SK-N-SH (cell line): ENCODE data around the gene EPHB4. TPM values are rescaled to one million over a fixed set of nuclear protein-coding genes. Genes with fewer than 3 reads are reported as not detected.

Source experiments
- CTCF ChIA-PET: fragments of 300-600, 350-600 bp; formaldehyde crosslinking; extraction: SDS; loops from one replicate; lab custom pipeline; 2021; lab: Yijun Ruan, JAX
- POLR2A ChIA-PET: fragments of 350-600 bp; sonication (Branson Sonifier 250); formaldehyde crosslinking; extraction: SDS; loops from one replicate; lab custom pipeline; 2020; ENCODE audit warnings: antibody characterized with exemption, inconsistent platforms; lab: Yijun Ruan, JAX
- DNase-seq: peaks from one replicate; pipeline ENCODE4 v3.0.0; 2012
- H2AFZ ChIP-seq: fragments of 200-600 bp; sonication (generic); 2 replicates; pipeline ENCODE4 v1.8.1; 2016; ENCODE audit warnings: antibody characterized with exemption, mild to moderate bottlenecking, low read depth
- H3F3A ChIP-seq: fragments of 200-600 bp; sonication (generic); replicated peaks from 2 replicates; pipeline ENCODE3; 2016; ENCODE audit warnings: antibody characterized with exemption, mild to moderate bottlenecking; ENCODE audit not compliant: insufficient read depth
- H3K27ac ChIP-seq, 2 experiments: fragments of 200-500 bp in 1 of 2; fragments of 200-600 bp in 1 of 2; sonication (Bioruptor generic) in 1 of 2; sonication (generic), shearing (Covaris generic) in 1 of 2; 2 replicates each; pipeline versions ENCODE4 v1.5.1 to v1.6.1; 2014 to 2016; ENCODE audit warnings: low read depth in 2 of 2, inconsistent platforms in 1 of 2, low read length in 1 of 2, mild to moderate bottlenecking in 1 of 2, mixed read lengths in 1 of 2
- H3K27me3 ChIP-seq: fragments of 200-600 bp; sonication (generic), shearing (Covaris generic); 2 replicates; pipeline ENCODE4 v1.6.1; 2016; ENCODE audit warnings: mixed run types; ENCODE audit not compliant: insufficient read depth
- H3K36me3 ChIP-seq, 2 experiments: fragments of 200-500 bp in 1 of 2; fragments of 200-600 bp in 1 of 2; sonication (Bioruptor generic) in 1 of 2; sonication (generic) in 1 of 2; replicated peaks in 1 of 2; 2 replicates each; pipeline versions ENCODE3 to v1.5.1; 2014 to 2016; ENCODE audit warnings: low read length in 1 of 2, mild to moderate bottlenecking in 1 of 2; ENCODE audit not compliant: insufficient read depth in 2 of 2, control insufficient read depth in 1 of 2
- H3K4me1 ChIP-seq, 2 experiments: fragments of 200-500 bp in 1 of 2; fragments of 200-600 bp in 1 of 2; sonication (Bioruptor generic) in 1 of 2; sonication (generic), shearing (Covaris generic) in 1 of 2; 2 replicates each; pipeline versions ENCODE4 v1.5.1 to v1.6.1; 2014 to 2016; ENCODE audit warnings: low read depth in 1 of 2, low read length in 1 of 2, mixed run types in 1 of 2; ENCODE audit not compliant: insufficient read depth in 2 of 2, control insufficient read depth in 1 of 2
- H3K4me2 ChIP-seq: fragments of 200-600 bp; sonication (generic), shearing (Covaris generic); 2 replicates; pipeline ENCODE4 v1.6.1; 2017; ENCODE audit warnings: mixed run types
- H3K4me3 ChIP-seq, 2 experiments: fragments of 200-500 bp in 1 of 2; fragments of 200-600 bp in 1 of 2; sonication (Bioruptor generic) in 1 of 2; sonication (generic), shearing (Covaris generic) in 1 of 2; 2 replicates each; pipeline versions ENCODE4 v1.5.1 to v1.8.1; 2014 to 2016; ENCODE audit warnings: low read depth in 2 of 2, inconsistent platforms in 1 of 2, low read length in 1 of 2, mild to moderate bottlenecking in 1 of 2, mixed read lengths in 1 of 2, moderate library complexity in 1 of 2
- H3K79me2 ChIP-seq: fragments of 200-600 bp; sonication (generic); 2 replicates; pipeline ENCODE4 v1.8.1; 2017; ENCODE audit warnings: mild to moderate bottlenecking; ENCODE audit not compliant: insufficient read depth
- H3K9ac ChIP-seq: fragments of 200-600 bp; sonication (generic); 2 replicates; pipeline ENCODE4 v1.6.1; 2017; ENCODE audit warnings: mixed run types
- H3K9me2 ChIP-seq: fragments of 200-600 bp; sonication (generic); 2 replicates; pipeline ENCODE4 v1.6.1; 2017; ENCODE audit warnings: mixed run types
- H3K9me3 ChIP-seq: fragments of 200-600 bp; sonication (generic); 2 replicates; pipeline ENCODE4 v1.6.1; 2017; ENCODE audit warnings: mixed run types, mild to moderate bottlenecking, moderate library complexity
- H4K20me1 ChIP-seq: fragments of 200-600 bp; sonication (generic); 2 replicates; pipeline ENCODE4 v1.6.1; 2017; ENCODE audit warnings: mild to moderate bottlenecking, mixed run types; ENCODE audit not compliant: insufficient read depth
- ELF1 ChIP-seq: IDR thresholded peaks from 2 replicates; pipeline ENCODE4 v1.4.0; 2012
- FOXJ3 ChIP-seq: sonication (generic); formaldehyde crosslinking; IDR thresholded peaks from 2 replicates; pipeline ENCODE4 v1.5.1; 2020; ENCODE audit warnings: mild to moderate bottlenecking, missing genetic modification reagents
- GATA2 ChIP-seq: sonication (generic); formaldehyde crosslinking; IDR thresholded peaks from 2 replicates; pipeline ENCODE4 v1.5.0; 2020; ENCODE audit warnings: mild to moderate bottlenecking, missing genetic modification reagents
- JUND ChIP-seq: IDR thresholded peaks from 2 replicates; pipeline ENCODE4 v1.4.0; 2012
- NRF1 ChIP-seq: IDR thresholded peaks from 2 replicates; pipeline ENCODE4 v1.6.1; 2012; ENCODE audit warnings: low read depth, mild to moderate bottlenecking, low read length
- PBX3 ChIP-seq: IDR thresholded peaks from 2 replicates; pipeline ENCODE4; 2012
- POLR2AphosphoS5 ChIP-seq: IDR thresholded peaks from 2 replicates; pipeline ENCODE4 v1.6.1; 2012; ENCODE audit warnings: low read depth, low read length
- RAD21 ChIP-seq: IDR thresholded peaks from 2 replicates; pipeline ENCODE4 v1.6.1; 2012; ENCODE audit warnings: mild to moderate bottlenecking, low read length
- RCOR1 ChIP-seq: fragments of 150-350 bp; IDR thresholded peaks from 2 replicates; pipeline ENCODE4 v1.6.1; 2017; ENCODE audit warnings: antibody characterized with exemption, low read length
- REST ChIP-seq: IDR thresholded peaks from 2 replicates; pipeline ENCODE4 v1.6.1; 2012; ENCODE audit warnings: mild to moderate bottlenecking, low read depth, low read length, moderate library complexity
- RXRA ChIP-seq: IDR thresholded peaks from 2 replicates; pipeline ENCODE4 v1.4.0; 2012; ENCODE audit warnings: low read depth, mild to moderate bottlenecking, borderline replicate concordance
- SIN3A ChIP-seq: IDR thresholded peaks from 2 replicates; pipeline ENCODE4 v1.6.1; 2012; ENCODE audit warnings: low read depth, mild to moderate bottlenecking, low read length, moderate library complexity, borderline replicate concordance
- TAF1 ChIP-seq: IDR thresholded peaks from 2 replicates; pipeline ENCODE4 v1.6.1; 2012; ENCODE audit warnings: low read depth, mild to moderate bottlenecking, low read length, moderate library complexity, borderline replicate concordance
- TCF12 ChIP-seq: IDR thresholded peaks from 2 replicates; pipeline ENCODE4 v1.4.0; 2012
- TEAD4 ChIP-seq: IDR thresholded peaks from 2 replicates; pipeline ENCODE4 v1.4.0; 2012; ENCODE audit warnings: mild to moderate bottlenecking, borderline replicate concordance; ENCODE audit not compliant: insufficient read depth
- USF1 ChIP-seq: IDR thresholded peaks from 2 replicates; pipeline ENCODE4 v1.4.0; 2012; ENCODE audit warnings: low read depth, borderline replicate concordance
- YY1 ChIP-seq: IDR thresholded peaks from 2 replicates; pipeline ENCODE4 v1.4.0; 2012; ENCODE audit warnings: low read depth, mild to moderate bottlenecking
- WGBS: methylation state at CpG from one replicate; pipeline ENCODE4 v1.1.6; 2017; ENCODE audit warnings: low lambda C conversion rate; 5-methylcytosine and 5-hydroxymethylcytosine counted together
- polyA plus RNA-seq, 3 experiments: library from polyadenylated mRNA; depleted of rRNA; stranded (reverse); fragments of >200 nt; gene quantifications; 2 replicates each; pipeline ENCODE4 v1.2.3, GENCODE V29; 2012

EPHB4 gene
- polyA plus RNA-seq, 1 of the 3 experiments (the other 2 are of a cell fraction) = 64.4 TPM

GRCh38 chr7:100856871-100857282 is 29.6 kb upstream of the EPHB4 start:
- Histone ChIP-seq H3K4me3 (no peak overlapping the region), H3K27ac (no peak overlapping the region), H3K4me1 (peaks cover 7% of the 10 kb centered on the region in 2 experiments; a peak in 2 of 4 replicates), H3K36me3 (peaks cover 13 to 16% of the 10 kb centered on the region in 2 experiments), H3K9ac (no peak overlapping the region), H2AFZ (no peak overlapping the region), H3F3A (peaks cover 4% of the 10 kb centered on the region), H4K20me1 (no peaks in the 10 kb centered on the region), H3K27me3 (no peaks in the 10 kb centered on the region), H3K9me2 (no peaks in the 10 kb centered on the region), H3K4me2 (no peak overlapping the region), H3K9me3 (no peaks in the 10 kb centered on the region), H3K79me2 (peaks cover 28% of the 10 kb centered on the region; the same call in 1 of the 2 replicates)
- ChIA-PET CTCF (interaction anchor here (1.1 to 19.3 kb wide), 7 partner anchors 26 to 374 kb away, joined by 3 to 398 read pairs (median 5); partner anchors contain the start of genes EPO and POP7), POLR2A (no interaction called here)
- no peak for DNase-seq
- WGBS = 92% methylated on average over 14 of the region's 16 CpGs
- TF ChIP-seq YY1 = no peak
- no peak for TF ChIP-seq RAD21
- no peak for TF ChIP-seq NRF1
- TF ChIP-seq FOXJ3 (CRISPR knock-in tag) = no peak
- no peak for TF ChIP-seq REST
- no peak for TF ChIP-seq PBX3
- no peak for TF ChIP-seq TEAD4
- no peak for TF ChIP-seq JUND
- TF ChIP-seq POLR2AphosphoS5 = no peak
- no peak for TF ChIP-seq RXRA

GRCh38 chr7:100855515-100855914 is 28.2 kb upstream of the EPHB4 start:
- CTCF ChIA-PET = interaction anchor here (0.6 to 19.3 kb wide), 8 partner anchors 28 to 373 kb away, joined by 3 to 398 read pairs (median 4); partner anchors contain the start of genes EPO and POP7
- DNase-seq = no peak
- POLR2A ChIA-PET = interaction anchor here (0.6 to 1.0 kb wide), 2 partner anchors 20 to 369 kb away, joined by 3 to 5 read pairs; partner anchors contain the start of gene SRRT

More at GRCh38 chr7:100855515-100855914, 28.2 kb upstream of the EPHB4 start:
- Histone ChIP-seq H4K20me1 (no peaks in the 10 kb centered on the region), H3K4me3 (no peak overlapping the region), H3K4me1 (peaks cover 7% of the 10 kb centered on the region in 2 experiments; a peak in 2 of 4 replicates), H3K9ac (no peak overlapping the region), H3K27ac (no peak overlapping the region), H3K9me3 (no peaks in the 10 kb centered on the region), H3K27me3 (no peaks in the 10 kb centered on the region), H3F3A (peaks cover 4% of the 10 kb centered on the region), H2AFZ (no peak overlapping the region), H3K4me2 (no peak overlapping the region), H3K9me2 (no peaks in the 10 kb centered on the region), H3K36me3 (peaks cover 5% of the 10 kb centered on the region in 2 experiments), H3K79me2 (peaks cover 28% of the 10 kb centered on the region; the same call in 1 of the 2 replicates)
- TF ChIP-seq FOXJ3 (CRISPR knock-in tag) (no peak), ELF1 (no peak), TAF1 (no peak), RCOR1 (no peak), GATA2 (CRISPR knock-in tag) (no peak), USF1 (no peak), PBX3 (no peak), TCF12 (no peak), SIN3A (no peak)
- 87% methylated on average over 10 of the region's 10 CpGs for WGBS
